HG03575 (cell line): Measurements from ENCODE around the gene GATD1.

Experiments
- ATAC-seq: cut with Tn5 transposase; IDR thresholded peaks from one replicate; pipeline ENCODE4 v1.9.1; 2021; ENCODE audit not compliant: unreplicated experiment, insufficient number of reproducible peaks, low FRiP score; ENCODE audit errors: extremely low read depth

The GATD1 gene

DNA sequence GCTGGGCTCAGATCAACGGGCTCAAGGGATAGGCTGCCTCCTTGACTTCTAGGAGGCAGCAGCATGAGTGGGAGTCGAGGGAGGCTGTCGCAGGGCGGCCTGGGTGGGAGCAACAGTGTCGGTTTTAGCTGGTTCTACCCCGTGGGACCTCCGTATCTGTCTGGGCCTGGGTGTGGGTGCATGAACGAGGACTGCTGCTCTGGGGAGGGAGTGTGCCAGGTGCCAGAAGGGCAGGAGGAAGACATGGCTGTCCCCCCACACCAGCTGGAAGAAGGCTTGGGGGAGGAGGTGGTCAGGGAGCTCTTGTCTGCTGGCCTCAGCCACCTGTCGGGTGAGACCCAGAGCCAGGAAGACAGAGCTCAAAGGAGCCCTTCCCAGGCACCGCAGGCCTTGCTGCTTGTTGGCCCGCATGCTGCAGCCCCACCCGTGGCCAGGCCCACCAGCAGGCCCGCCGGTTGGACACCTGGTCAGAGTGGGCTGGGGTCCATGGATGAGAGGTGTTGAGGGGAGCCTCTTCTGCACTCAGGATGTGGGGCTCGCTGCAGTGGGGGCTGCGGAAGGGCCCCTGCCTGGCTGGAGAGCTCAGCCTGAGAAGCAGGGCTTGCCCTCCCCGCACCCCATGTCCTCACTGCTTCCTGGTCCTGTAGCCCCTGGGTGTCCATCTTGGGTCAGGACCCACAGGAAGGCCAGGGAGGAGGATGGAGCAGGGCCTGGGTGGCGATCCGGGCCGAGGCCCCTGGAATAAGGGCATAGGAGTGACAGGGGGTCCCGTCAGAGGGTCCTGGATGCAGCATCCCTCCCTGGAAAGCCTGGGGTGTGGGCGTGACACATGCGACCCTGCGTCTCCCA lies 9.2 kb upstream of the GATD1 start:
- no peak for ATAC-seq

GRCh38 chr11:783581-784015 lies 6.3 kb upstream of the GATD1 start:
- ATAC-seq, result no peak

DNA sequence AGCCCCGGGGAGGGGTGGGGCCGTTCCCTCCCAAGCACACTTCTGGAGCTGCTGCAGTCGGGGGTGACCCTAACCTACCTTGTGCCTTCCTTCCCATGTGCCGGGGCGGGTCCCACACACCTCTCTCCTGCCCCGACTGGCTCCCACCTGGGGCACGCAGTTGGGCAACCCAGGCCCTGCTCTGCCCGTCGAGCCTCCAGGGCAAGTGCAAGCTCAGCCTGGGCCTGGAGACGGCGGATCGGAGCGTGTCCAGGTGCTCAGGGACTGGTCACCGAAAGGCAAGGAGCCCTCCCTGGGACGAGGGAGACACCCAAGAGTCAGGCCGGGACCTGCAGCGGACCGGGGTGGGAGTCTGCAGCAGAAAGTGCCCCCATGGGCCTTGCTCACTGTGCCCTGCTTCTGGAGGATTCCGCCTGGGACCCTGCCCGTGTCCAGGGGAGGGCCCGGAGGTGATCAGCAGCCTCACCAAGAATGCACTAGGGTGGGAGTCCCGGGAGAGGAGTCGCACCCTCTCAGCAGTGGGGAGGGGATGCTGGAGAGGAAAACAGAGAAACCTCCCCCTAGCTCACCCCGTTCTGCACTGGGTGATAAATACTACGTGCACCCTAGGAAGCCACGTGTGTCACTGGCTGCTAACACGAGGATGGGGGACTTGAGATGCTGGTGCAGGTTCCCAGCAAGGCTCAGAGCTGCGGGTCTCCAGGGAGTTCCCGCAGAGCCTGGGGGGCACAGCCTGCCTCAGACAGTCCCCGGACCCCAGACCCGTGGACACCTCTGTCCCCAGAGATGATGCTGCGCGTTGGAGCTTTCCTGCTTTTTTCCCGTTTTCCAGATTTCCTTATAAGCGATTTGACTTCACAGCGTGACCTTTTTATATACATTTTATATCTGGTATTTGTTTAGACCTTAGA lies 5.2 kb upstream of the GATD1 start:
- no peak for ATAC-seq

DNA sequence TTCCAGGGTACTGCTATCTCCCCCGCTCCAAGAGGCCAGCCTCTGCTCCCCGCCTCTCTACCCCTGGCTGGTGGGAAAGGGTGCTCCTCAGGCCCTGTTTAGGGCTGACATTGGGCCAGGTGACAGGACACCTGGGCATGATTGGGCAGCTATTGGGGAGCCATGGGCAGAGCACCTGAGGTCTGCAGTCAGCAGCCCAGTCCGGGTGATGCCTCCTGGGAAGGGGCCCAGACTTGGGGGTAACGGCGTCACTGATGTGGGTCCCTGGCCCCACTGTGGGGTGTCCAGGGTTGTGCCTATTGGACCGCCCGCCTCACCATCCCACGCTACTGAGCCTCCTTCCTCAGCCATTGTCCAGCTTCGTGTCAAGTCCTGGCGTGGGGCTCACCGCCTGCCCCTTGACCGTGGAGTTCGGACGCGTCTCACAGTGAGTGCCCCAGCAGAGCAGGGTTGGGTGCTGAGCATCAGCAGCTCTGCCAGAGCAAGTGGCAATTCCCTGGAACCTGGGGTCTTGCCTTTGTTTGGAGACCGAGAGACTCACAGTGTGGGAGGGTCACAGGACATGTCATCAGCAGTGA lies 2.8 kb upstream of the GATD1 start:
- no peak for ATAC-seq

DNA sequence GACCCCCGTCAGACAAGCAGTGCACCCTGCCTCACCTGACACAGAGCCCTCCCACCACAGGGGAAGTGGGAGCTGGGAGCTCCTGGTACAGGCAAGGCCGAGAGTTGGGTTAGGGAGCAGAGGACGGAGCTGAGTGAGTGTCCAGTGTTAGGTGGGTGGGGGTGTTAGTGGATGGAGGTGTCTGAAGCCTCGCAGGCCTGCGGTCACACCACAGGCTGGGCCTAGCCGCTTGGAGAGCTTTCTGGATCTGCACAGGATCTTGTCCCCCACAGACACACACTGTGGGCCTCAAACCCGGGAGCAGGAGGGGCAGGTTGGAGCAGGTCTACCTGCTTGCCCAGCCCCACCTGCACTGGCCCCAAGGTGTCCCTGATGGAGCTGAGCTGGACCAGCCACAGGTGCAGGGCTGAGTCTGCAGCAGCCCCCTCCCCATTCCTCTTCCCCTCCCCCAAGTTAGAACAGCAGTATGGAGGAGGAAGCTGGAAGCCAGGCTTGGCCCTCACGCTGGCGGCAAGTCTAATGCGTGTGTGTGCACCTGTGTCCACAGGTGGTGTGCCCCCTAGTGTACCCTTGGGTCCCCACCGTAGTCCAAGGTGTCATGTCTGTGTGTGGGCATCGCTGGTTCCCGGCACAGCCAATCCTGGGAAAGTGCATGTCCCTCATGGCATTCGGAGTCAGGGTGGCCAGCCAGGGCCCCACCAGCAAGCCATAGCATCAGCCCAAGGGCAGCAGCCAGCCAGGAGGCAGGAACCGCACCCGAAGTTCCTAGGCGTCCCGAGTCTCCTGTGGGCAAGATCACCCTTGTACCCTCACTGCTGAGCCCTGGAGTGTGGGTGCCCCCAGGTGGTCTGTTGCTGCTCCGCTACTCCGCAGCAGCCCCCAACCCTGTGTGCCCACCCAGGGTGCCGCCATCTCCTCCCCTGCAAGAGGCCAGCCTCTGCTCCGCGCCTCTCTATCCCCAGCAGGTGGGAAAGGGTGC lies 2.0 kb upstream of the GATD1 start:
- no peak for ATAC-seq

- no peak for ATAC-seq
Observed at GRCh38 chr11:776561-777287, 563 bp downstream of the GATD1 start.

GRCh38 chr11:776263-776560 lies 1.1 kb downstream of the GATD1 start:
- no peak for ATAC-seq

- no peak for ATAC-seq
Observed at GRCh38 chr11:774873-775592, 2.3 kb downstream of the GATD1 start.

DNA sequence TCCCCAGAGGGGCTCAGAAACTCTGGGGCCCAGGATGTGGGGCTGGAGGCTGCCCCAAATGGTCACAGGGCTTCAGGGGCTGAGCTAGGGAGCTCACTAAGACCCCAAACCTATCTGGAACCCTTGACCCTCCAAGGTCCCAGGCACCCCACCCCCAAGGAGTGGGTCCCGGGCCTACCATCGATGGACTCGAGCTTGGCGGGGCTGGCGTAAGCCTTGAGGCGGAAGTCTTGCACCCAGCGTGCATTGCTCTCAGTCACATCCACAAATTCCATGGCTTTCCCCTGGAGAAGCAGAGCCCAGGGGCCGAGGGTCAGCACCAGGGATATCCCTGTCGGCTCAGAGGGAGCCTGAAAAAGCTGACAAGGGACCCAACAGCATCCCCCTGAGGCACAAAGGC lies 3.5 kb downstream of the GATD1 start:
- ATAC-seq, result no peak

- no peak for ATAC-seq
Observed at GRCh38 chr11:773425-773824, 3.9 kb downstream of the GATD1 start.

- no peak for ATAC-seq
Observed at GRCh38 chr11:772429-773390, 4.6 kb downstream of the GATD1 start.

DNA sequence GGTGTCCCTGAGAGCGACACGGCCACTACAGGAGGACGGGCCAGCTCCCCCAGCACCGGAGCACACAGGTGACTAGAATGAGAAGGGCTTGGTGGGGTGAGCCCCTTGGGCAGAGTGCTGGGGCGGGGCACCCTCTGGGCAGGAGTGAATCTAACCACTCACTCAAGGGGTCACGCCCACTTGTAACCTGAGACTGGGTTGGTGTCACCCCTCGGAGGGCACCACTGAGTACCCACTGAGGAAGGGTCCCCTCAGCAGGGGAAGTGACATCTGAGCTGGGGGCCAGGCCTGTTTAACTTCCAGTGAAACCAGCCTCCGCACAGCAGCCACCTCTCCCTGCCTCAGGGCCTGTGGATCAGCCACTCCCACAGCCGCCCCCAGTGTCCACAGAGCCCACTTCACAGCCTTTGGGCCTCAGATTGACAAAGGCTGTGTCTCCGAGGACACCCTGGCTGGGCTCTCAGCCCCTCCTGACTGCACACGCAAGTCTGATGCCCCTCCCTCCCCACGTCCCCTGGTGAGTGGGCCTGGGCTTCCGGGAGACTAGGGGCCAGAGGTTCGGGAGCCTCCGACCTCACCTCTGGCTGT lies 5.6 kb downstream of the GATD1 start:
- ATAC-seq, result no peak

- no peak for ATAC-seq
Observed at GRCh38 chr11:770642-771616, 6.4 kb downstream of the GATD1 start.

DNA sequence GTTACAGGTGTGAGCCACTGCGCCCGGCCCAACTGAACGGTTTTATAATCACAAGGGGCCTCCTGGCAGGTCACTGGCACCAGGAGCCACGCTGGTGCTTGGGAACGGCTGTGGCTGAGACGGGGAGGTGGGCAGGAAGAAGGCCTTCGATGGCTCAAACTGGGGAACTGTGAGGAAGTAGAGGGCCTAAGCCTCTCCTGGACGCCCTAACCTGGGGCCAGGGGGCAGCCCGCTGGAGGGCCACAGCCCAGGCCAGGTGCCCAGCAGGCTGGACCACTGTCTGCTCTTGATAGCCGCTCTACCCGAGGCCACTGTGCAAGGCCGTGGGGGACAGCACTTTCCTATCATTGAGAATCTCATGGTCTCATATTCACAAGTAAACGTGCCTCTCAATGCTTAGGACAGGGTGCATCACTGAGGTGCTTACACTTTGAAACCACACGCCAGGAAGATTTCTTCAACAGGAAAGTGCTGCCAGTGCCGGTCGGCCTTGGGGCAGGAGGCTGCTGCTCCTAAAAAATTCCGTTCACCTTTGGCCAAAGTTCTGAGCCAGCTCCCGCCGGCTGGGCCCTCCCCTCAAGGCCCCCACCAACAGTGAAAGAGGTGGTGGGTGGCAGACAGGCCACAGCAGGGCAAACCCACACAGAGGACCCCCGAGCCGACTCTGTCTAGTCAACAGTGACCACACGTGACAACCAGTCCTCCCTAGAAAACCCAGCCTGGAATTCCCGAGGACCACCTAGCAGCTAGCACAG lies 7.2 kb downstream of the GATD1 start:
- no peak for ATAC-seq
